T-helper 2 cell treated with Interferon-gamma antibody and Interleukin-4, amounts not matched to agents 100 ng/mL and 5 ng/mL, for 36 hours (primary cell): Measurements from ENCODE around the gene ADARB2. TPM values are rescaled to one million over a fixed set of nuclear protein-coding genes. Genes with fewer than 3 reads are reported as not detected.

Experiments
- intact Hi-C: fragments of 100-400 bp; cut with micrococcal nuclease; formaldehyde crosslinking; loops from one replicate; pipeline ENCODE4 v1.15.1; 2023
- total RNA-seq: library from RNA; stranded (reverse); gene quantifications from 2 replicates; pipeline ENCODE4 v1.2.3, GENCODE V29; 2022

Gene ADARB2
- total RNA-seq, 1 donor from 2014 or later, result not detected

GRCh38 chr10:1531883-1532597, 205.3 kb downstream of the ADARB2 start:
- intact Hi-C loops, result no loop called here

- intact Hi-C loops, result no loop called here
These were observed 206.3 kb downstream of the ADARB2 start for GRCh38 chr10:1530871-1531517.

DNA sequence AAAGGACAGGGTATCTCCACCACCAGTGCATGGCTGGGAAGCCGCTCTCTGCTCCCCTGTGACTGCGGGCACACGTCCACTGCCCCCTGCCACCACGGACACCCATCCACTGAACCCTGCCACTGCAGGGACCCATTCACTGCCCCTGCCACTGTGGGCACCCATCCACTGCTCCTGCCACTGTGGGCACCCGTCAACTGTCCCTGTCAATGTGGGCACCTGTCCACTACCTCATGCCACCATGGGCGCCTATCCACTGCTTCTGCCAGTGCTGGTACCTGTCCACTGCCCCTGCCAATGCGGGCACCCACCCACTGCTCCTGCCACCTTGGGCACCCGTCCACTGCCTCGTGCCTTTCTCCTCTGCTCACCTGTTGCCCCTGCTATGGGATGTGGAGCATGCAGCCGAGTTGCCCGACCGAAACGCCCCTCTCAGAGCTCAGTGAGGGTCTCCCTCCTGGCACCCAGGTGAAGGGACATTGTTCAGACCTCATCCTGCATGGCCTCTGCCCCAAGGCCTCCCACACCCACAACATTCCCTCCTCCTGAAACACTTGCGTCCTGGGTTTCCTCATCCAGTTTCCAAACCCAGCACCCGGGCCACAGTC, 207.4 kb downstream of the ADARB2 start:
- intact Hi-C loops, result no loop called here

- intact Hi-C loops, result no loop called here
These were observed 209.4 kb downstream of the ADARB2 start for GRCh38 chr10:1527951-1528350.

GRCh38 chr10:1526436-1527055, 210.8 kb downstream of the ADARB2 start:
- intact Hi-C loops, result no loop called here

DNA sequence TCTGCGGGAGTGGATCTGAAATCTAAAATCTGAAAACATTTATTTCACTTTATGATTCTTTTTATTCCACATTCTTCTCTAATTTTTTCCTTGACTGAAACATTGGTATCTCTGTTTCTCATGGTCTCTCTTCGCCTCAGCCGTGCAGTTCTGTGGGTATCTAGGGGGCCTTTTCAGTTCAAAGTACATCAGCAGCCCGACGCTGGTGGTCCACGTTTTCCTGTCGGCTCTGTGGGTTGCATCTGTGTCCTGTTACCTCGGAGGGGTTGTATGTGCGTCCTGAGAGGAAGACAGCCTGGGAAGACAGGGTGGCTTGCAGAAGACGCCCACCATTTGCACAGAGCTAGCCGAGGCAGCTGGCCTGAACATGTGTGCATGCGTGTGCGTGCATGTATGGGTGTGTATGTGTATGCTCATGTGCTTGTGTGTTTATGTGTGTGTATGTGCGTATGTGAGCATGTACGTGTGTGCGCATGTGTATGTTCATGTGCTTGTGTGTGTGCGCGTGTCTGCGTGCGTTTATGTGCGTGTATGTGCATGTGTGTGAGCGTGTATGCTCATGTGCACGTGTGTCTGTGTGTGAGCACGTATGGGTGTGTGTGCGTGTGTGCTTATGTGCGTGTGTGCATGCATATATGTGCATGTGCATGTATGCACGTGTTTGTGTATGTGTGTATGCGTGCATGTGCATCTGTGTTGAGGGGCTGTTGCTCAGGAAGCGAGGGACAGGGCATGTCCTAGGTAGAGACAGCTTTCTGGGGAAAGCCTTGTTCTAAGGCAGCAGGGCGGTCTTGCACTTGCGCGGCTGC, 211.8 kb downstream of the ADARB2 start:
- intact Hi-C loops, result no loop called here

GRCh38 chr10:1524540-1524939, 212.8 kb downstream of the ADARB2 start:
- intact Hi-C loops, result no loop called here

- intact Hi-C loops, result no loop called here
These were observed 214.1 kb downstream of the ADARB2 start for GRCh38 chr10:1523221-1523620.

GRCh38 chr10:1522237-1522636, 215.1 kb downstream of the ADARB2 start:
- intact Hi-C loops, result no loop called here

GRCh38 chr10:1521741-1522140, 215.6 kb downstream of the ADARB2 start:
- intact Hi-C loops, result no loop called here

DNA sequence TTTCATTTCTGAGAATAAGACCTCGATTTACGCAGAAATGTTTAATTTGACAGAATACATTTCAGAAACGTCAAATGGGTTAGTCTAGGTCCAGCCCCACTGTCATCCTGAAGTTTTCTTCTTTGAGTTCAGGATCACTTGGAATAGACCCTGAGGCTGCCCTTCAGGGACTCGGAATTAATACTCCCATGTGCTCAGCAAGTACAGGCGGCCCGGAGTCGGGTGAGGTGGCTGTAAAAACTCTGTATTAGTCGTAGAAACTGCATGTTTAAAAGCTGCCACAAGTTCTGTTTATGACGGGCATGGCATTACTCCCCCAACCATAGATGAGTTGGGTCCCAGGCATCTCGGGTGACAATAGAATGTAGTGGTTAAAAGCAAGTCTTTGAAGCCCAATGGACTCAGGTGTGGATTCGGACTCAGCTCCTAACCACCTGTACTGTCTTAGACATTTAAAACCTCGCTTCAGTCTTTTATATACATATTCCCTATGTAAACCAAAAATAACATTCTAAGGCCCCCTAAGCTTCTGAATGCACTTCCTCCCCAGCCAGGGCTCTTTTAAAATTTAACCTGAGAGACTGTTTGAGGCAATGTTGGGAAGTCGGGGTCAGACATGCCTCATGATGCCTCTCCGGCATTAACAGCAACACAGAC, 216.3 kb downstream of the ADARB2 start:
- intact Hi-C loops, result no loop called here

DNA sequence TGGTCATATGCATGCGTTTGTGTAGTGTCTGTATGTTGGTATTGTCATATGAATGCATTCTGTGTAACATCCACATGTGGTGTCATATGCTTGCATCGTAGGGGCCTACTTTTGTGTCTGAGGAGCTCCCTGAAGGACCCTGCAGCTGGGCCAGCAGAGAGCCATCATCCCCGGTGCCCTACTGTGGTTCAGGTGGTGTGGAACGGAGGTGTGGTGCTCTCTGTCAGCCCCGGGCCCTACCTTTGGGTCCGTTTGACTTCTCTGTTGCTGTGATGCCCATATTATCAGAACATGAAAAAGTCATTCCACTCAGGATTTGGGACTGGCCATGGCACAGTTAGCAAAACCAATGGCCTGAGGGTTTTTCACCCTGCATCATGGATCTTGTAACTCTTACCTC, 217.9 kb downstream of the ADARB2 start:
- intact Hi-C loops, result no loop called here

DNA sequence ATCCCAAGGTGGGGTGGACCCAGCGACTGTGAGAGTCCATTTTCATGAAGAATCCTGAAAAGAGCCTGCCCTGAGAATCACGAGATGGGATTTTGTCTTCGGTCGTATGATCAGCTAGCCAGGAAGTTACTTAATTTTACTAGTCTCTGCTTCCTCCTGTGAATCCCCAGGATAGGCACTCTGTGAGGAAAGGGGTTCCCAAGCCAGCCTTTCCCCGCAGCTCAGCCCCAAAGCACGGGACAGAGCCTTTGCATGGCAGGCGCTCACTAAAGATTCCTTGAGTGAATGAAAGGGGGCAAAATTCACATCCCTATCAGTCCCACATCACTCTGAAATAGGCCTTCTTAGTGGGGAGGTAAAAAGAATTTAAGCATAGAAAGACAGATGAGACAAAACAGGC, 219.6 kb downstream of the ADARB2 start:
- intact Hi-C loops, result no loop called here

GRCh38 chr10:1516492-1517165, 220.7 kb downstream of the ADARB2 start:
- intact Hi-C loops, result no loop called here

- intact Hi-C loops, result no loop called here
These were observed 221.4 kb downstream of the ADARB2 start for GRCh38 chr10:1515780-1516491.

GRCh38 chr10:1515121-1515779, 222.1 kb downstream of the ADARB2 start:
- intact Hi-C loops, result no loop called here

GRCh38 chr10:1514681-1515080, 222.6 kb downstream of the ADARB2 start:
- intact Hi-C loops, result no loop called here

- intact Hi-C loops, result no loop called here
These were observed 224.1 kb downstream of the ADARB2 start for GRCh38 chr10:1513221-1513620.

DNA sequence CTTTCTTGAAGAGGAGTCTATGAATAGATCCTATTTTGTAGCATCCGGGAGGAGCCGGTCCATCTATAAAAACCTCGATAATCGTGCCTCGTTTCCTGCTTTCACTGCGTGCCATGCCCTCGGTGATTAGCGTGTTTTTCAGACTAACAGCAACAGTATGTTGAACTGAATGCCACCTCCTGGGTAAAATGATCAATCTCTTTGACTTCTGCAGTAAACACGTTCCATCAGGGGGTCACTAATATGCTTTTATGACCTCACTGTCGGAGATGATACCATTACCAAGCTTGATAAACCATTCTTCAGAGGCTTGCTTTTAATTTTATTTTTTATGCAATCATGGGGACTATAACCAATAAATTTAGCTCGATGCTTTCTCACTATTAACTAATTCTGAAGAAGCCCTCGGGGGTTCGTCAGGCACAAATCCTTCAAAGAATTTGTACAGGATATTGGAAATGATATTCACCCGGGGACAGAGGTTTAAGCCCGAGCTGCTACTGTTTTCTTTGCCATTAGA, 228.3 kb downstream of the ADARB2 start:
- intact Hi-C loops, result no loop called here
